ENCODE results near the gene LRRC45.

LRRC45 gene

GRCh38 chr17:82020572-82021106 lies 2.5 kb upstream of the LRRC45 start:
- no peak for DNase-seq

- DNase-seq = peak; percentile 58 to 65
These were observed 1.8 kb upstream of the LRRC45 start for GRCh38 chr17:82021107-82021899.

- no peak for DNase-seq
These were observed 1.2 kb upstream of the LRRC45 start for GRCh38 chr17:82021900-82022309.

GRCh38 chr17:82022310-82022980 lies 660 bp upstream of the LRRC45 start, which contains the start of gene CENPX:
Gene CENPX (minus strand): TSS chr17:82022878. CDS start chr17:82022861, 17 bp downstream.
- DNase-seq = no peak

GRCh38 chr17:82023447-82024241 lies 539 bp downstream of the LRRC45 start:
- no peak for DNase-seq

GRCh38 chr17:82024859-82025258 lies 1.8 kb downstream of the LRRC45 start:
- DNase-seq = no peak

GRCh38 chr17:82025401-82026107 lies 2.4 kb downstream of the LRRC45 start:
- DNase-seq = no peak

GRCh38 chr17:82028246-82028645 lies 5.1 kb downstream of the LRRC45 start:
- DNase-seq = no peak

GRCh38 chr17:82028966-82029365 lies 5.9 kb downstream of the LRRC45 start:
- no peak for DNase-seq

GRCh38 chr17:82029391-82029790 lies 6.3 kb downstream of the LRRC45 start:
- no peak for DNase-seq

- DNase-seq = no peak
These were observed 6.9 kb downstream of the LRRC45 start for GRCh38 chr17:82029990-82030469.

GRCh38 chr17:82030470-82031302 lies 7.6 kb downstream of the LRRC45 start:
- peak; percentile 78 for DNase-seq

- no peak for DNase-seq
These were observed 8.3 kb downstream of the LRRC45 start, which contains the start of gene RAC3 for GRCh38 chr17:82031303-82031884. Gene RAC3 (plus strand): TSS chr17:82031678. CDS start chr17:82031762, 84 bp downstream.

GRCh38 chr17:82031885-82032627 lies 9.0 kb downstream of the LRRC45 start:
- no peak for DNase-seq

GRCh38 chr17:82033359-82034085 lies 10.4 kb downstream of the LRRC45 start:
- DNase-seq = no peak

GRCh38 chr17:82034371-82035011 lies 11.4 kb downstream of the LRRC45 start:
- DNase-seq = no peak

- DNase-seq = no peak
These were observed 12.4 kb downstream of the LRRC45 start for GRCh38 chr17:82035488-82035887.

- no peak for DNase-seq
These were observed 13.0 kb downstream of the LRRC45 start for GRCh38 chr17:82035956-82036633.
